Skin of body (tissue), 2 donors: ENCODE measurements around the gene MYH4. TPM values are rescaled to one million over a fixed set of nuclear protein-coding genes. Genes with fewer than 3 reads are reported as not detected.

Source experiments
- DNase-seq: peaks from one replicate; lab custom pipeline; 2025; lab: John Stamatoyannopoulos, UW
- total RNA-seq: library from RNA; depleted of rRNA; stranded (reverse); fragments of >200 nt; gene quantifications from one replicate; pipeline ENCODE4 v1.2.3, GENCODE V29; 2014

The MYH4 gene
- total RNA-seq: under 0.01 TPM

DNA sequence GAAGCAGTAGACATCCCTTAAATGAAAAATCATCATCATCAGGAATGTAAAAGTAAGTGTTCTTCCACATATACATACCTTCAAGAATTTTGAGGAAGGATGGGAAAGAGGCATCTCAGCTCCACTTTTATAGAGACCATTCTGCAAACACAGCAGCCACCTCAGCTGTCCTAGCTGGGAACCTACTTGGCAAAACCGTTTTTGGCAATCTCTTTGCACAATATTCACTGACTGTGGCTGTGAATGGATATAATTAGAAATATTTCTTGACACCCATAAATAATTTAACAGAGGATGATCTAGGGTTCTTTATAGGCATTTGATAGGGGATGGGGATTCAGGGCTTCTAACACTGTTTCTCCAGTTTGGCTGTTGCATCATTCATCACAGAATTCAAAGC, at the start of gene MYH4:
TSS of gene MYH4 (minus strand) at position 101 of the 400 bp plus-strand sequence. CDS start 2,814 bp downstream, outside the sequence.
- DNase-seq: no peak

DNA sequence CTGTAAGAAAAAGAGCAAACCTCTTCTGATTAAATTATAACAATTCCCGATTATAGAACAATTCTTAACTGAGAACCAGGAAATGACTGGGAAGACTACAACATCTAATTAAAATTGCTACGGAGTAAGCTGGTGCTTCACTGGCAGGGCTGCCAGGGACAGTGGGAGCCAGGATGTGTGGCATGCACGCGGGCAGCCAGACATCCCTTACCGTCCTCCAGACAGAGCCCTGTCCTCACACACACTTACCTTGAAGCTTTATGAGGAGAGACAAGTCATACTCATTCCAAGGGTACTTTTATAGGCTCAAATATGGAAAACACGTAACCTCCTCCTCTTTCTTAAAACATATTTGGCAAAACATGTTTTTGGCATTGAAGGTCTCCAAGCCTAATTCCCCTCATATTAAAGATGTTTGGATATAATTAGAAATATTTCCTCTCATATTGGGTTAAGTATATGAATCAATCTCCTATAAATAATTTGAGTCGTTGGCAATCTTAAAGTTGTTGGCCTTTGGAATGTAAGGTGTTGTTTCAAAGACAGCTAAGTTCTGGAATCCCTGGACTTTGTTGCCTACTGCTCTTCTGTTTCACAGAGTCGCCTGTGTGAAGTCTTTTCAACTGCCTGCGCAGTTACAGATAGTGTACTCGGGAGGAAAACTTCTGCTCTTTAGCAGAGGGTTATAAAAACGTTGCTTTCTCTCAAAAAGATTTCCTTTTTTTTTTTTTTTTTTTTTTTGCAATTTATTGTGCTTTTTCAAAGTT, 49.1 kb upstream of the MYH4 start, which contains the start of gene MYH1:
TSS of gene MYH1 (minus strand) at position 272 of the 767 bp plus-strand sequence. CDS start 1,900 bp downstream, outside the sequence.
- no peak for DNase-seq

DNA sequence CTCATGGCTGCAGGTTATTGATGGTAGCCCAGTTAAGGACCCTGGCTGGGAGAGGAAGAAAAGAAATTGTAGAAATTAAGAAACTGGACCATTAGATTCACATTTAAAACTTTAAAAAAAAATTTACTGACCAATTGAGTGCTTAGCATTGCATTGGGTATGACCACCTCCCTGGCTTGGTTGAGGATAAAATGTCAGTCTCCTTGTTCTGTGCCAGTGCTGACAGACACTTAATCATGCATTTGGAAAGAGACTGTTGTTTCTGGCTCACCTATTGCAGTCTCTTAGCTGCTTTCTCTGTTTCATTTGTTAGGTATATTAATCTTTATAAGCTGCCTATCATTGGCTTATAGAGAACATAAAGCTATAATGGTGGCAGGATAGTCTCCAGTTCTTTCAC, 47.3 kb upstream of the MYH4 start:
- DNase-seq: no peak

DNA sequence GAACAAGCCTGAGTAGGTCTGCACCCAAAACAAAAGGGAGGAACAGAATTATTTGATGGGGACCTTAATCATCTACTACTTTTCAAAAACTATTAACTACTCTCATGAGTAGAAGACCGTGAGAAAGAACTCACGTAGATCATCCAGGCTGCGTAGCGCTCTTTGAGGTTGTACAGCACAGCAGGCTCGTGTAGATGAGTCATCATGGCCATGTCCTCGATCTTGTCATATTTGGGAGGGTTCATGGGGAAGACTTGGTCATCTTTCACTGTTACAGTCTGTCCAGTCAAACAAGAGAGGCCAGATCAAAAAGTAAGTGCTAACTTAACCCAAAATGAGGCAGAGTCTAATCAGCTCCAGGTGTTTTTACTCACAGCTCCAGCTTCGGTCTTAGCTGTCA, 46.7 kb upstream of the MYH4 start:
- no peak for DNase-seq

DNA sequence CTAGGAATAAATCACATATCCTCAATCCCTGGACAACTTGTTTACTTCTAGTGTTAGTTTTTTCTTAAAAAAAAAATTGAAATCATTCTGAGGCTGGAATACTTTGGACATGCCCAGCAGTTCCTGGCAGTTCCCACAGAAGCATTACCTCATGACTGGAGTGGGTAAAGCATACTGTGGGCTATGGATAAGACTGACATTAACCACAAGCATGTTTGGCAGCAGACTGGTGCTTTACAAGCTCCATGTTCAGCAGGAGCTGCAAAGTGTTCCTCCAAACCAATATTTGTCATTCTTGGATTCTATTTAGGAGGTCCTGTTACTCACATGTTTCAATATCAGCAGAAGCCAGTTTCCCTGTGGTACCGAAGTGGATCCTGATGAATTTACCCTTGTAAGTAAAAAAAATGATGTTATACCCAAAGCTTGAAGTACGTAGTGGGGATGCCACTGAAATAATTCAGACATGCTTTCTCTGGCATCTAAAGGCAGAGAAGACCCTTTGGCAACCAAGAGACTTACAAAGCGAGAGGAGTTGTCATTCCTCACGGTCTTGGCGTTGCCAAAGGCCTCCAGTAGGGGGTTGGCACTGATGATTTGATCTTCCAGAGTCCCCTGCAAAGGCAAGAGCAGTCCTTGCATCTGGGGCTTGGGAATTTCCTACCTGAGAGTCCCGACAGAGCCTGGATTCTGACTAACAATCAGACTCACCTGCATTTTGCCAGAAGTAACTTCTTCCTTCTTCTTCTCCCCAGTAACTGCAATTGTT, 44.1 kb upstream of the MYH4 start:
- DNase-seq: no peak

DNA sequence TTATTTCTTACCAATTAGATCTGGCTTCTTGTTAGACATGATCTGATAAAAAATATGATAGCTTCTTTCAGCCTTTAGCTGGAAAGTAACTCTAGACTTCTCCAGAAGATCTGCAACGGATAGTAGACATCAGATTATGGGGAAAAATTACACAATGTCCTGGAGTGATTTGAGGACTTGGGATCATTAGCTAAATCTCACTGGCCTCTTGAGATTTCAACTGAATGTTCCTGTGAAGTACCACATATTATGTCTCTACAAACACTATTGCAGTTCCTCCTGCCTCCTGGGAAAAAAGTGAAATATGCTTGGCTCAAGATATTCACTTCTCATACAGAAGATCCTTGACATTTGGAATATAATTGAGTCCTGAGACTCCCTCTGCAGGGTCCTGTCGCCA, 43.5 kb upstream of the MYH4 start:
- no peak for DNase-seq

DNA sequence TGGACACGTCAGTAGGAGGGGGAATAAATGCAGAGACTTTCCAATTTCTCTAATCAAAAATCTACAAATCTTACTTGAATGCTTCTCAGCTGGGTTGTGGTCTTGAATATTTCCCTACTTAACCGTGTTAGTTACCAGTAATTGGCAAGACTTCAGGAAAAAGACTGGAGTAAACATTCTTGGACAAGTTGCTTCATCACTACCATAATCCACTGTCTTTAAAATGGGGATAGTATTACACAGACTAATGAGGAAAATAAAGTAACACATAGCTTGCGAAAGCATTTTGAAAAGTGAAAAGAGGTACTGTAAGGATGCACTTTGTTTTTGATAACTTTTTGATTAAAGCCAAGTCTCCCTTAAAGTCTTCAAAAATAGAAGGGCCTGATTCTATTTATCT, 30.6 kb upstream of the MYH4 start:
- no peak for DNase-seq

DNA sequence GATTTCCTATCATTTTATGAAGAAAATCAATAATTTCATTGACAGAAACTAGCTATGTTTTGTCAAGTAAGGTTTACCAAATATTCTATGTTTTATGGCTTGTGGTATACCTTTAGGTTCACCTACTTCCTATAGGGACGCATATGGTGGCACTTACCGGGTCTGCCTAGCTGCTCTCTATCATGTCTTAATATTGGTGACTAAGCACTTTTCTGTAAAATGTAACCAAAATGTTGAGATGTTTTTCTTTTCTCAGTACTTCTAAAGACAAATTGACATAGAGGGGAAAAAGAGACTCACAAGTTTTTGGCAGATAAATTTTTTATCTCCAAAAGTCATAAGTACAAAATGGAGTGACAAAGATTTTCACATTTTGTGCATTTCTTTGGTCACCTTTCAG, 22.6 kb upstream of the MYH4 start:
- no peak for DNase-seq

DNA sequence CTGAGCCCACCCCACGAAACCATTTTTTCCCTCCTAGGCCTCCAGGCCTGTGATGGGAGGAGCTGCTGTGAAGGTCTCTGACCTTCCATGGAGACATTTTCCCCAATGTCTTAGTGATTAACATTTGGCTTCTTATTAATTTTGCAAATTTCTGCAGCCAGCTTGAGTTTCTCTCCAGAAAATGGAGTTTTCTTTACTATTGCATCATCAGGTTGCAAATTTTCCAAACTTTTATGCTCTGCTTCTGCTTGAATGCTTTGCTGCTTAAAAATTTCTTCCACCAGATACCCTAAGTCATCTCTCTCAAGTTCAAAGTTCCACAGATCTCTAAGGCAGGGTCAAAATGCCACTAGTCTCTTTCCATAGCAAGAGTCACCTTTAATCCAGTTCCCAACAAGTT, 12.9 kb upstream of the MYH4 start:
- DNase-seq: no peak

DNA sequence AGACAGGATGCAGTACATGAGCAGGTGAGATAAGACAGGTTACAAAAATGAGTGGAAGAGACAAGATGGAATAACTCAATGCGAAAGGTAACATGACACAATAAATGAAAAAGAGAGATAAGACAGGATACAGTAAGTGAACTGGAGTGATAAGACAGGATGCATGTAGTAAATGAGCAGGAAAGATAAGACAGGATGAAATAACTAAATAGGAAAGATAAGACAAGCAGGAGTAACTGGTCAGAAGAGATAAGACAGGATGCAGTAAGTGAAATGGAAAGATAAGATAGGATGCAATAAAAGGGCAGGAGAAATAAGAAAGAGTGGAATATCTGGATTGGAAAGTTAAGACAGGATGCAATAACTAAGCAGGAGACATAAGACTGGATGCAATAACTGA, 8.3 kb upstream of the MYH4 start:
- no peak for DNase-seq

DNA sequence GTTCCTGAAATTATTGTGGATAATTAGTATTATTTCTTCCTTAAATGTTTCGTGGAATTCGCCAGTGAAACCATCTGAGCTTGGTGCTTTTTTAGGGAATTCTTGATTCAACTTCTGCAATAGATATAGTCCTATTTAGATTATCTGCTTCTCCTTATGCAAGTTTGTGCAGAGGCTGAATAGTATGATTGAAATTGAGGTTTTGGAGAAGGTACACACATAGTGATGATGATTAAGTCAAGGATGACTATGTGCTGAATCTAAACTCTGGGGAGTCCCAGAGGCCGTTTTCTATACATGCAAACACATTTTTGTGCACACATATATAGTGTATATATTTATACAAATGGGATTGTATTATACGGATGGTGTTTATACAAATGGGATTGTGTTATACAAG, 5.2 kb upstream of the MYH4 start:
- DNase-seq: no peak

DNA sequence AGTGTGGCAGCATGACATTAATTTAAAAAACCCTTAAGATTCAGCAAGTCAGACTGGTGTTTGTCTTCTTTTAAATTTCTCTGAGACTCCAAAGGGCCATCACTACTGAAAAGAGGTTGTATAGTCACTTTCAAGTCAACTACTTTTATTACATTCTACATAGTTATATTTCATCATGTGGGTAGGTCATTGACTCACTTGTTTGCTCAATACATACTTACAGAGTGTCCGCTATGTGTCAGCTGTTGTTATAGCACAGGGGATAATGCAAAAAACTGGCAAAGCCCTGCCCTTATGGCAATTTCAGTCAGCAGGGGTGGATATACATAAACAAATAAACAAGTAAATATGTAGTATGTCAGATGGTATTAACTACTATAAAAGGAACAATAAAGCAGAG, 2.5 kb upstream of the MYH4 start:
- DNase-seq: no peak

DNA sequence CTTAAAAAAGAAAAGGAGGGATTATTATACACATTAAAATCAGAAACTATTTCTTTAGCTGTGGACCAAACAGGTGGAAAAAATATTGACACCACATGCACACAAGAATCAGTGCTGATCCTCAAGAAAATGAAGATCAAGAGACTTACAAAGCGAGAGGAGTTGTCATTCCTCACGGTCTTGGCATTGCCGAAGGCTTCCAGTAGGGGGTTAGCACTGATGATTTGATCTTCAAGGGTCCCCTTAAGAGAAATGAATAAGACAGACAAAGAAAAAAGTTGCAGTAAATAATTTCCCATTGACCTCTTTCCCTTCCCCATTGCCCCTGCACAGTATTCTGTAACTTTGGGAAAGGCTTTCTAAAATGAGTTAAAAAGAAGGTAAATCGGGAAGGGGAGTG, 6.0 kb downstream of the MYH4 start:
- DNase-seq: no peak

DNA sequence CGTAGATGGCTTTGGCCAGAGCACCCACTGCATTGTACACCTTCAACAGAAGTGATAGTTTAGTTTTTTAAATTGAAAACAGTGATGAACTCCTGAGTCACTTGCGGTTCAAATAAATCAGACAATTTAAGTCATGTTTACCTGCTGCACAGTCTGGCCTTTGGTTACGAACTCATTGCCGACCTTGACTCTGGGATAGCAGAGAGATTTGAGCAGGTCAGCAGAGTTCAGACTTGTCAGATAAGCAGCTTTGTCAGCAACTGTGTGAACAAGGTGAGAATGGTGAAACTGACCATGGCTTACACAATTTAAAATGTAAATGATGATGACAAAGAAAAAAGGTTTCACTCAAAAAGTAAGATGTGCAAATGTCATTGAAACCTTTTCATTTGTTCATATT, 9.3 kb downstream of the MYH4 start:
- no peak for DNase-seq

DNA sequence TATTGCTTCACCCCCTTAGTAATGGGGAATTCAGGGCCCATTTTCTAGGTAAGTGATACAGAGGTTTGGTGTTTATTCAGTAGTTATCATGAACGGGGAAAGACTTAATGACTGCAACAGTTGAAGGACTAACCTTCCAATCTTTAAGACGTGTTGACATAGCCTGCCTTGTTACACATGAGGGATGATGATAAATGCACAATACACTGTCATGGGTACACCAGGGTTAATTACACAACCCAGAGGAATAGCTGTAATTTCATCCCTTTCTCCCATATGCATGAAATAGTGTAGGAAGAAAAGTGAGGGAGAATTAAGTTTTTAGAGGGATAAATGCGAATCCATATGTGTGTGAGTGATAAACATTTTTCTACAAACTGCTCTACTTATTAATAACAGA, 10.7 kb downstream of the MYH4 start:
- DNase-seq: no peak

DNA sequence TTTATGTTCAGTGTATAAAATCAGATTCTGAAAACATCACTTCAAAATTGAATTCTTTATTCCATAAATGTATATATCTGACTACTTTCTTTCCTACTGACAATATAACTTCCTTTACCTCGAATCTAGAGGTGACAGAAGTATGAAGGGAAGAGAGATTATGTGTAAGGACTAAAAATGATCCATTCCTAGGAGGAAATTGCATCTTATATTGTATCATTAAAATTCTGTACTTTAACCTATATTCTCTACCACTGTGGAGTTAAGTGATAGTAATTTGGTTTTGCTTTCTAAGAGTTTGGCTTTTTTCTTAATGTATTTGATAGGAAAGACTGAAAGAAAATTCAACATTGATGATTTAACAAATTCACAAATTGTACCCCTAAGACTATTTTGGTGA, 11.4 kb downstream of the MYH4 start:
- DNase-seq: no peak

DNA sequence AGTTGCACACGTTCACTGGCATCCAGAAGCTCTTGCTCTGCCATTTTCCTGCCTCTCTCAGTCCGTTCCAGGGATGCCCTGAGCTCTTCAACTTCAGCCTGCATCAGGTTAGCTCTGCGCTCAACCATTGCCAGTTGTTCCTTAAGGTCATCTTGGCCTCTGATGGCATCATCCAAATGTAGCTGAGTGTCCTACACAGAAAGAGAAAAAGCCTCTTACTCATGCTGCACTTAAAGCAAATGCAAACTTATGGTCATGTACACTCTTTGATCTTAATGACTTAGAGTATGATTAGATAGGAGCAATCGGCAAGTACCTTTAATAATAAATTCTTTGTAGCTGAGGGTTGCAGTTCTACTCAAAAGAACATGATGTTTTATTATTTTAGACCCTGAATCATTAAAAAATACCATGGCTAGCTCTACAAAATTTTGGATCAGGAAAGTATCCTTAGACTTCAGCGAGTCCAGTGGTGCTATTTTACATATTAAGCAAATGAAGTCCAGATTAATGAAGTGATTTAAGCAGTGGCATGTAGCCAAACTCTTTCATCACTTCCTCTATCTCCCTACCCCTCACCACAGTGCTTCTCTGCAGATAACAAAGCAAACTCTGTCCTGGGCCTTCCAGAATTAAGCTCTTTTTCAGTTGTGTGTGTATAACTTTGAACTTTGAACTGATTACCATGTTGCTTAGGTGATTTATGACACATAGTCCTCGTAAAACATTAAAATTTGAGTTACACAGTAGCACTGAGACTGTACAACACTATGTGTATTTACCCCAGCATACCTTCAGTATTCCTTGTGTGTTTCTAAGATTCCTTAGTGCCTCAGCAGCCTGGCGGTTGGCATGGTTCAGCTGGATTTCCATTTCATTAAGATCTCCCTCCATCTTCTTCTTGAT, 22.1 kb downstream of the MYH4 start:
- DNase-seq: no peak

DNA sequence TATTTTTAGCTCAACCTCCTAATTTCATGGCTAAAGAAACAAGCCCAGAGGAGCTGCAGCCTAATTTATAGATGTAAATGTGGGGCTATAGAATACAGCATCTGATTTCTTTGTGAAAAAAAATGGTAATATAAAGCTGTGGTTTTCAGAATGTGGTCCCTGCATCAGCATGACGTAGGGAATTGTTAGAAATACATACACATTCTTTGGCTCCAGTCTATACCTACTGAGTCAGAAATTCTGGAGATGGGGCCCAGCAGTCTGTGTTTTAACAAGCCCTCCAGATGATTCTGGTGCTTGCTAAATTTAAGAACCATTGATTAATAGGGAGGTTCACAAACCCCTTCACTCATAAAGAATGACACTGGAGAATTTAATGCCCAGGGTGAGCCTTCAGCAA, 29.5 kb downstream of the MYH4 start:
- no peak for DNase-seq

DNA sequence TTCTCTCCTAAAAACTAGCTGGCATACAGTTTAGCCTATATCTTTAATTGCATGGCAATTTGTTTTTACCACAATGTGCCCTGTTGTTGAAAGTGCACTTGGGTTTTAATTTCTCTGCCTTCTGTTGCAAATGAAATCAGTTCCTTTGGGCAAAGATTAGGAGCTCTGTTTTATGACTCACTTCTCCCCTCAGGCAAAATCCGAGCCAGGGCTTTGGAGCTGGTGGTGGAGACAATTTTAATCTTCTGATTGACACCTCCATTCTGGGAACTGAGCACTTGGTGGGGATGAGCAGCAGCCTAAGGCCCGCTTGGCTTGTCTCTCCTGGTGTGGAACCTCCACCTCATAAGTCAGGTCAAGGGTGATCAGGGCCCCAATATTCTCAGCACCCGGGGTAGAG, 34.3 kb downstream of the MYH4 start:
- no peak for DNase-seq

DNA sequence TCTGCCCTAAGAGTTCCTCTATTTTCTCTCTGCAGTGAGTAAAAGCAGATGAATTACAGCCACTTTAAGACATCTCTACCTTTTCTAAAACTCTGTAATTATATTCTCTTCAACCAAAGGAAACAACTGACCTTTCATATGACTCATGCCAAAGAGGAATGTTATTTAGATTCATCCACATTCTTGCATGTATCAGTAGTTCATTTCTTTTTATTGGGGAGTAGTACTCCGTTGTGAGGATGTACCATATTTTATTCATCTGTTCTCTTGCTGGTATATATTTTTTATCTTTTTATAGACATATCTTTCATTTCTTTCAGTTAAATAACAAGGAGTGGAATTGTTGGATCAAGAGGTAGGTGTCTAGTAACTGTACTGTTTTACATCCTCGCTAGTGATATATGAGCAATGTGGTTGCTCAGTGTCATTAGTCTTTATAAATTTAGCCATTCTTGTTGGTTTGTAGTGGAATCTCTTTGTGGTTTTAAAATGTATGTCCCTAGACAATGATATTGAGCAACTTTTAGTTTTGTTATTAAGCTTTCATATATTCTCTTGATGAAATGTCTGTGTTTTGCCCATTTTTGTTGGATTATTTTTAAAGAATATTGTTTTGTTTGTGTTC, 39.8 kb downstream of the MYH4 start:
- DNase-seq: no peak

DNA sequence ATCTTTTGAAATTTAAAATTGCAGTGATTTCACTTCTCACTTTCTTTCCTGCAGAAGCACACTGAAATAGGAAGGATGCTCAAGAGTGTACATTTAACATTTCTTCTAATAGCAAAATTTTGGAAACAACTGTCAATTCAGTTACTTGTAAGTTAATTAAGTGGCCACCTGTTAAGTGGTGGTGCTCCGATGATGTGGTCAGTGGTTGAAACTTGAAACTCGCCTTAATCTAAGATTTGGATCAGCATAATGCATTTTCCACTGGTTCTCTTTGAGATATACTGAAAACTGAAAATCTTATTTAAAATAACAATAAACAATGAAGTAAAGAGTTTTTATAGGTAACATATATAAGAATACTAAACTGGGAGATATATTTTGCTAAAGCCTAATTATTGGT, 40.6 kb downstream of the MYH4 start:
- no peak for DNase-seq
